GM18505 (cell line): ENCODE data around the gene CHST15.

Source experiments
- ATAC-seq: cut with Tn5 transposase; IDR thresholded peaks from one replicate; pipeline ENCODE4 v1.9.1; 2021; ENCODE audit not compliant: unreplicated experiment
- POLR2A ChIP-seq: IDR thresholded peaks from 4 replicates; pipeline ENCODE4 v1.6.1; 2011; ENCODE audit warnings: borderline replicate concordance; ENCODE audit not compliant: insufficient read depth, insufficient read length; ENCODE audit errors: extremely low read depth

CHST15 gene

GRCh38 chr10:124020981-124021815, 72.2 kb downstream of the CHST15 start:
- ATAC-seq = no peak
- no peak for TF ChIP-seq POLR2A

- no peak for ATAC-seq
- no peak for TF ChIP-seq POLR2A
Observed at GRCh38 chr10:124019886-124020797, 73.3 kb downstream of the CHST15 start.

- TF ChIP-seq POLR2A = no peak
- no peak for ATAC-seq
Observed at GRCh38 chr10:124018886-124019525, 74.4 kb downstream of the CHST15 start.

GRCh38 chr10:124017729-124018128, 75.7 kb downstream of the CHST15 start:
- ATAC-seq = no peak
- TF ChIP-seq POLR2A = no peak

- no peak for TF ChIP-seq POLR2A
- ATAC-seq = no peak
Observed at GRCh38 chr10:124016804-124017375, 76.5 kb downstream of the CHST15 start.

- no peak for TF ChIP-seq POLR2A
- ATAC-seq = no peak
Observed at GRCh38 chr10:124015991-124016390, 77.4 kb downstream of the CHST15 start.

- ATAC-seq = no peak
- TF ChIP-seq POLR2A = no peak
Observed at GRCh38 chr10:124014416-124015154, 78.8 kb downstream of the CHST15 start.

- no peak for ATAC-seq
- no peak for TF ChIP-seq POLR2A
Observed at GRCh38 chr10:124013916-124014315, 79.5 kb downstream of the CHST15 start.

GRCh38 chr10:124012991-124013390, 80.4 kb downstream of the CHST15 start:
- no peak for ATAC-seq
- TF ChIP-seq POLR2A = no peak

GRCh38 chr10:124012583-124012982, 80.8 kb downstream of the CHST15 start:
- no peak for ATAC-seq
- no peak for TF ChIP-seq POLR2A

- no peak for ATAC-seq
Observed at GRCh38 chr10:124012066-124012465, 81.3 kb downstream of the CHST15 start.

GRCh38 chr10:124011464-124011863, 81.9 kb downstream of the CHST15 start:
- no peak for ATAC-seq
- no peak for TF ChIP-seq POLR2A

More at GRCh38 chr10:124012066-124012465, 81.3 kb downstream of the CHST15 start:
- TF ChIP-seq POLR2A = no peak
